GM06990 (cell line): ENCODE data around the gene LRRC3.
"Not testable (repeated sequence)": the region's sequence is repeated elsewhere in the genome, so short reads cannot be mapped to it uniquely, and the experiment has no call there.

ENCODE experiments used
- DNase-seq: peaks from one replicate; pipeline ENCODE4 v3.0.0-alpha.2; 2011; ENCODE audit not compliant: insufficient read length; ENCODE audit errors: extremely low read depth
- H3K27me3 ChIP-seq: replicated peaks from 2 replicates; pipeline ENCODE4 v1.6.0; 2011; ENCODE audit warnings: low read length; ENCODE audit not compliant: control insufficient read depth, insufficient read depth
- H3K36me3 ChIP-seq: 2 replicates; pipeline ENCODE4 v1.5.1; 2011; ENCODE audit warnings: low read length; ENCODE audit not compliant: control insufficient read depth, insufficient read depth
- H3K4me3 ChIP-seq: replicated peaks from 2 replicates; pipeline ENCODE4 v1.5.1; 2011; ENCODE audit warnings: low read depth, mild to moderate bottlenecking, control low read depth, low read length
- CTCF ChIP-seq: IDR thresholded peaks from 2 replicates; pipeline ENCODE4 v1.5.1; 2011; ENCODE audit warnings: low read length, control low read depth, mild to moderate bottlenecking, inconsistent platforms; ENCODE audit not compliant: insufficient read depth, poor library complexity, severe bottlenecking

The LRRC3 gene

GRCh38 chr21:44498280-44499210, 43.2 kb downstream of the LRRC3 start:
- DNase-seq, result no peak
- no peaks in the 10 kb centered on the region; the same call in 1 of the 2 replicates for H3K27me3 ChIP-seq
- no peaks in the 10 kb centered on the region for H3K36me3 ChIP-seq
- no peak overlapping the region for H3K4me3 ChIP-seq
- TF ChIP-seq CTCF, result no peak

DNA sequence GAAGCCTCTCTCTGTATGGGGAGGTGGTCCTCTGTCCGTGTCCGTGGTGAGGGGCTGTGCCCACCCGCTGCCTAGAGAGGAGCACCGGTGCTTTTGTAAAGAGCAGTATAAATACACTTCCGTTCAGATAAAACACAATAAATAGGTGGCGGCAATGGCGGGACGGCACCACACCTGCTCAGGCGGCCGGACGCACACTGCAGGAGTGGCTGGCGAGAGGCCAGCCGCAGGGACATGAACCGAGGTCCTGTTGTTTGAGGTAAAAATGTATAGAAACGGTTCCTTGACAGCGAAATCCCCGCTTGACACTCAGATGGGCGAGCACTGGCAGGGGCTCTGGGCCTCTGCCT, 43.9 kb downstream of the LRRC3 start:
- no peak for TF ChIP-seq CTCF
- DNase-seq, result no peak
- Histone ChIP-seq H3K4me3 (no peak overlapping the region), H3K27me3 (no peaks in the 10 kb centered on the region; the same call in 1 of the 2 replicates), H3K36me3 (no peaks in the 10 kb centered on the region)

GRCh38 chr21:44499631-44500030, 44.3 kb downstream of the LRRC3 start:
- Histone ChIP-seq H3K36me3 (no peaks in the 10 kb centered on the region), H3K27me3 (no peaks in the 10 kb centered on the region; the same call in 1 of the 2 replicates), H3K4me3 (no peak overlapping the region)
- TF ChIP-seq CTCF, result no peak
- no peak for DNase-seq

DNA sequence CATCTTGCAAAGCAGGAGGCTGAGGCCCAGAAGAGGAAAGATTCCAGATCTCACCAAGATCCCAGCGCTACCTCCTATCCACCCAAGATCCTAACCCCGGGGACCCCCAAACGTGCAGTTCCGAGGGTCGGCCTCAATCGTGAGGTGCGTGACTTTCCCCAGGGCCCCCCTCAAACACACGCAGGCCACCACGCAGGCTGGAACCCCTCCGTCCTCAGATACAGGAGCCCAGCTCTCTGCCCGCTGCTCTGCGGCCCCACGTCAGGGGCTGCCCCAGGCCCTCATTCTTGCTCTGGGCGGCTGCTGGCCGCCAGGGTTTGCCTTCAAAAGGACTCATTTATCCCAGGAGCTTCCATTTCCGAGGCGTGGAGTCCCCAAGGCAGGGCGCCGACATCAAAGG, 44.8 kb downstream of the LRRC3 start:
- Histone ChIP-seq H3K36me3 (no peaks in the 10 kb centered on the region), H3K27me3 (no peaks in the 10 kb centered on the region; the same call in 1 of the 2 replicates), H3K4me3 (no peak overlapping the region)
- no peak for DNase-seq
- no peak for TF ChIP-seq CTCF

DNA sequence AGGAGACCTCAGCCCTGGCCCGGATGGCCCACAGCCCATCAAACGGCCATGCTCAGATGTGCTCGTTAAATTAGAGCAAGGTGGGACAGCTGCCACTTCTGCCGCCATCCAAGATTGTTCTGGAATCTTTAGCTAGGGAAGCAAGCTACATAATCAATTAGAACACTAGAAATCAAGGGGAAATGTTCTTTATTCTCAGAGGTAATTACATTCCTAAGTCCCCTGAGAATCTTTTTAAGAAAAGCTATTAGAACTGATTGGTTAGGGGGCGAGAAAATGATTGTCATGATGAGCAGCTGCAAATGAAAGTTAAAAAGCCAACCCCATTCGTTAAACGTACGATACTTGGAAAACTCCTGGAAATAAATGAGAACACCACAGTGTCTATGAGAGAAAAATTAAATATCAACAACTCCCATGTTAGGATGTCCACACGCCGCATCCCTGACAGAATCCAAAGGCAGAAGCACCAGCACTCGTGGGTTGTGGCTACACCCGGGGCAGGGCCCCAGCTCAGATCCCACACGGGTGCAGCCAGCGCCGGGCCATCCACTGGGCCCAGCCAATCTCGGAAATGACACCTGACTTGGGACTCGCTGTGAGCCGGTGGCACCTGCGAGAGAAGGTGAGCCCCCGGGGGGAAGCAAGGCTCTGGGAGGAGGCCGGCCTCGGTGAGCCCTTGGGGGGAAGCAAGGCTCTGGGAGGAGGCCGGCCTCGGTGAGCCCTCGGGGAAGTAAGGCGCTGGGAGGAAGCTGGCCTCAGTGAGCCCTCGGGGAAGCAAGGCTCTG, 47.1 kb downstream of the LRRC3 start:
- Histone ChIP-seq H3K4me3 (no peak overlapping the region), H3K27me3 (no peaks in the 10 kb centered on the region; the same call in 1 of the 2 replicates), H3K36me3 (no peaks in the 10 kb centered on the region)
- TF ChIP-seq CTCF, result no peak
- DNase-seq, result no peak

DNA sequence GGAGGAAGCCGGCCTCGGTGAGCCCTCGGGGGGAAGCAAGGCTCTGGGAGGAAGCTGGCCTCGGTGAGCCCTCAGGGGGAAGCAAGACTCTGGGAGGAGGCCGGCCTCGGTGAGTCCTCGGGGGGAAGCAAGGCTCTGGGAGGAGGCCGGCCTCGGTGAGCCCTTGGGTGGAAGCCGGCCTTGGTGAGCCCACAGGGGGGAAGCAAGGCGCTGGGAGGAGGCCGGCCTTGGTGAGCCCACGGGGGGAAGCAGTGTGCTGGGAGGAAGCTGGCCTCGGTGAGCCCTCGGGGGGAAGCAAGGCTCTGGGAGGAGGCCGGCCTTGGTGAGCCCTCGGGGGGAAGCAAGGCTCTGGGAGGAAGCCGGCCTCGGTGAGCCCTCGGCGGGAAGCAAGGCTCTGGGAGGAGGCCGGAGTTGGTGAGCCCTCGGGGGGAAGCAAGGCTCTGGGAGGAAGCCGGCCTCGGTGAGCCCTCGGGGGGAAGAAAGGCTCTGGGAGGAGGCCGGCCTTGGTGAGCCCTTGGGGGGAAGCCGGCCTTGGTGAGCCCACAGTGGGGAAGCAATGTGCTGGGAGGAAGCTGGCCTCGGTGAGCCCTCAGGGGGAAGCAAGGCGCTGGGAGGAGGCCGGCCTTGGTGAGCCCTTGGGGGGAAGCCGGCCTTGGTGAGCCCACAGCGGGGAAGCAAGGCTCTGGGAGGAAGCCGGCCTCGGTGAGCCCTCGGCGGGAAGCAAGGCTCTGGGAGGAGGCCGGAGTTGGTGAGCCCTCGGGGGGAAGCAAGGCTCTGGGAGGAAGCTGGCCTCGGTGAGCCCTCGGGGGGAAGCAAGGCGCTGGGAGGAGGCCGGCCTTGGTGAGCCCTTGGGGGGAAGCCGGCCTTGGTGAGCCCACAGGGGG, 47.9 kb downstream of the LRRC3 start:
- not testable (repeated sequence) for H3K27me3 ChIP-seq, DNase-seq, H3K4me3 ChIP-seq, H3K36me3 ChIP-seq
